Measurements from ENCODE around the gene CBFA2T3.
"Not testable (repeated sequence)": the region's sequence is repeated elsewhere in the genome, so short reads cannot be mapped to it uniquely, and the experiment has no call there.

CBFA2T3 gene

DNA sequence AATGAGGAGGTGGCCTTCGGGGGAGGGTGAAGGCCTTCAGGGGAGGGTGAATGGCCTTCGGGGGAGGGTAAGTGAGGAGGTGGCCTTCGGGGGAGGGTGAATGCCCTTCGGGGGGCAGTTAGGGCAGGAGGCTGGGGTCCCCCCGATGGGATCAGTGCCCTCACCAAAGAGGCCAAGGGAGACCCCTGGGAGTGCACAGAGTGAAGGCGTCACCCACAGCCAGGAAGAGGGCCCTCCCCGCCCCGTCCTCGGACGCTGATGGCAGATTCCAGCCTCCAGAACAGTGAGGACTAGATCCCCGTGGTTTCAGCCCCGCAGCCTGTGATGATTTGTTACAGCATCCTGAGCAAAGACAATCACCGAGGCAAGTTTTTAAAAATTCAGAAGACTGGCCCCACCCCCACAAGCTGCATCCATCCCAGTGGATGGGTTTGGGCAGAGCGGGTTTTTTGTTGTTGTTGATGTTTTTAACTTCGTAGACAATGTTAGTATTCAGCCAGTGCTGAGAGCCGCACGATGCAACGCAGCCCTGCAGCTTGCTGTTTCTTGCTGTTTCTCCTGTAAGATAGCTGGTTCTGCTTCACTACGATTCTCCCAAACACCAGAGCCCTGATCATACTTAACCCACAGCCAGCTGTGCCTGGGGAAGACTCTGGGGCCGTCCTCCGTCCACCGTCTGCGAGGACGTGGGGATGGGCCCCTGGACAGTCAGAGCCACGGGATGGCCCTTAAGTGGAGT, 40.7 kb upstream of the CBFA2T3 start:
- TF ChIP-seq, protein P1, sequence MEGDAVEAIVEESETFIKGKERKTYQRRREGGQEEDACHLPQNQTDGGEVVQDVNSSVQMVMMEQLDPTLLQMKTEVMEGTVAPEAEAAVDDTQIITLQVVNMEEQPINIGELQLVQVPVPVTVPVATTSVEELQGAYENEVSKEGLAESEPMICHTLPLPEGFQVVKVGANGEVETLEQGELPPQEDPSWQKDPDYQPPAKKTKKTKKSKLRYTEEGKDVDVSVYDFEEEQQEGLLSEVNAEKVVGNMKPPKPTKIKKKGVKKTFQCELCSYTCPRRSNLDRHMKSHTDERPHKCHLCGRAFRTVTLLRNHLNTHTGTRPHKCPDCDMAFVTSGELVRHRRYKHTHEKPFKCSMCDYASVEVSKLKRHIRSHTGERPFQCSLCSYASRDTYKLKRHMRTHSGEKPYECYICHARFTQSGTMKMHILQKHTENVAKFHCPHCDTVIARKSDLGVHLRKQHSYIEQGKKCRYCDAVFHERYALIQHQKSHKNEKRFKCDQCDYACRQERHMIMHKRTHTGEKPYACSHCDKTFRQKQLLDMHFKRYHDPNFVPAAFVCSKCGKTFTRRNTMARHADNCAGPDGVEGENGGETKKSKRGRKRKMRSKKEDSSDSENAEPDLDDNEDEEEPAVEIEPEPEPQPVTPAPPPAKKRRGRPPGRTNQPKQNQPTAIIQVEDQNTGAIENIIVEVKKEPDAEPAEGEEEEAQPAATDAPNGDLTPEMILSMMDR (IDR thresholded peaks at IDR 0.05; ENCODE audit: control insufficient read depth, insufficient read depth, low read depth, low read length, missing control alignments), result no peak
- H3K4me3 ChIP-seq (ENCODE audit: control insufficient read depth, low read depth, low read length), result no peak overlapping the region

DNA sequence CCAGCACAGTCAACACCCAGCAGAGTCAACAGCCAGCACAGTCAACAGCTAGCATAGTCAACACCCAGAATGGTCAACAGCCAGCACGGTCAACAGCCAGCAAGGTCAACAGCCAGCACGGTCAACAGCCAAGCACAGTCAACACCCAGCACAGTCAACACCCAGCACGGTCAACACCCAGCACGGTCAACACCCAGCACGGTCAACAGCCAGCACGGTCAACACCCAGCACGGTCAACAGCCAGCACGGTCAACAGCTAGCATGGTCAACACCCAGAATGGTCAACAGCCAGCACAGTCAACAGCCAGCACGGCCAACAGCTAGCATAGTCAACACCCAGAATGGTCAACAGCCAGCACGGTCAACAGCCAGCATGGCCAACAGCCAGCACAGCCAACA, 39.6 kb upstream of the CBFA2T3 start:
- not testable (repeated sequence) for H3K4me3 ChIP-seq (ENCODE audit: control insufficient read depth, low read depth, low read length); DNase-seq (ENCODE audit: low read depth)

More for the DNA sequence above, 40.7 kb upstream of the CBFA2T3 start:
- no peak for DNase-seq (ENCODE audit: low read depth)

- TF ChIP-seq, protein P1 (IDR thresholded peaks at IDR 0.05; ENCODE audit: control insufficient read depth, insufficient read depth, low read depth, low read length, missing control alignments), result no peak
- H3K4me3 ChIP-seq (ENCODE audit: control insufficient read depth, low read depth, low read length), result no peak overlapping the region
- no peak for DNase-seq (ENCODE audit: low read depth)
Observed at GRCh38 chr16:89015271-89015859, 38.4 kb upstream of the CBFA2T3 start.

GRCh38 chr16:89014403-89015230, 37.6 kb upstream of the CBFA2T3 start:
- DNase-seq (ENCODE audit: low read depth), result no peak
- TF ChIP-seq, protein P1 (IDR thresholded peaks at IDR 0.05; ENCODE audit: control insufficient read depth, insufficient read depth, low read depth, low read length, missing control alignments), result no peak

GRCh38 chr16:89013692-89014402, 36.8 kb upstream of the CBFA2T3 start:
- no peak overlapping the region for H3K4me3 ChIP-seq (ENCODE audit: control insufficient read depth, low read depth, low read length)
- DNase-seq (ENCODE audit: low read depth), result no peak
- TF ChIP-seq, protein P1 (IDR thresholded peaks at IDR 0.05; ENCODE audit: control insufficient read depth, insufficient read depth, low read depth, low read length, missing control alignments), result no peak

More at GRCh38 chr16:89014403-89015230, 37.6 kb upstream of the CBFA2T3 start:
- no peak overlapping the region for H3K4me3 ChIP-seq (ENCODE audit: control insufficient read depth, low read depth, low read length)

DNA sequence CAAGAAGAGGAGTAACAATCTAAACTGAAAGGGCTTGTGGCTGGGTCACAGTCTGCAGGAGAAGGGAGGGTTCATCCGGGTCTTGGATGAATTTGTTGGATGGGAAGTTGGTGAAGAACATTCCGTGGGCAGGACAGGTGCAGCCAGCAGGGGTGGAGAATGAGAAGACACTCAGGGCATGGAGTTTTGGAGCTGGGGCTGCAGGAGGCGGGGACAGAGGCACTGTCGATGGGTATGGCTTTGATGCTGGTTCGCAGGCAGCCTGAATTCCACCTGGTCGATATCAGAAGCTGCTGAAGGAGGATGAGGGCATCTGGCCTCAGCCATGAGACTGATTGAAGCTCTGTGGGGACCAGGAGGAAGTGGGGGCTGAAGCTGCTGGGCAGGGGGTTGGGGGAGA, 36.1 kb upstream of the CBFA2T3 start:
- TF ChIP-seq, protein P1 (IDR thresholded peaks at IDR 0.05; ENCODE audit: control insufficient read depth, insufficient read depth, low read depth, low read length, missing control alignments), result no peak
- no peak for DNase-seq (ENCODE audit: low read depth)

More for the DNA sequence above, 36.1 kb upstream of the CBFA2T3 start:
- no peak overlapping the region for H3K4me3 ChIP-seq (ENCODE audit: control insufficient read depth, low read depth, low read length)
